ENCODE data around the gene IL1RL2. TPM values are rescaled to one million over a fixed set of nuclear protein-coding genes. Genes with fewer than 3 reads are reported as not detected.

The IL1RL2 gene
- total and polyA plus RNA-seq, 2 of the 4 experiments (the other 2 are of a cell fraction), result 0.09 to 0.36 TPM

GRCh38 chr2:102209474-102209873 lies 22.7 kb downstream of the IL1RL2 start:
- no CpG with 5 or more reads among the region's 1 CpG for WGBS, 2 experiments (ENCODE audit: extremely low coverage in 2 of 2, insufficient read length in 1 of 2)
- H4K91ac ChIP-seq (ENCODE audit: insufficient read depth, low read depth, low read length), result no peak overlapping the region
- no peak overlapping the region for H2BK20ac ChIP-seq (ENCODE audit: low read depth, low read length)
- no peak overlapping the region for H2BK5ac ChIP-seq (ENCODE audit: low read depth, low read length, poor library complexity, severe bottlenecking)
- H4K5ac ChIP-seq (ENCODE audit: low read depth, low read length), result no peak overlapping the region
- no peaks in the 10 kb centered on the region for H3K79me1 ChIP-seq (ENCODE audit: low read depth in 1 of 2, low read length in 2 of 2)
- no peak overlapping the region for H2AK5ac ChIP-seq (ENCODE audit: low read depth, low read length)
- no peak overlapping the region for H3K14ac ChIP-seq (replicated peaks; ENCODE audit: low read depth, low read length)
- H3K36me3 ChIP-seq (ENCODE audit: control insufficient read depth, insufficient read depth, low read length), result no peaks in the 10 kb centered on the region
- no peak overlapping the region for H3K9ac ChIP-seq (ENCODE audit: low read depth, low read length)
- CTCF ChIA-PET, result no interaction called here
- H3K4me2 ChIP-seq (ENCODE audit: low read depth, low read length), result no peak overlapping the region
- no peak for TF ChIP-seq BHLHE40 (IDR thresholded peaks at IDR 0.05; ENCODE audit: low read depth, low read length)
- no peak for TF ChIP-seq RAD21 (IDR thresholded peaks at IDR 0.05; ENCODE audit: low read length)
- TF ChIP-seq POLR2A (IDR thresholded peaks at IDR 0.05; ENCODE audit: low read depth, low read length), result no peak
- no peak for TF ChIP-seq FOS (IDR thresholded peaks at IDR 0.05; ENCODE audit: low read depth, low read length)
- TF ChIP-seq MXI1 (IDR thresholded peaks at IDR 0.05; ENCODE audit: borderline replicate concordance, low read depth, low read length), result no peak
- TF ChIP-seq CEBPB (IDR thresholded peaks at IDR 0.05; ENCODE audit: low read depth, low read length), result no peak
- no peak for TF ChIP-seq RCOR1 (IDR thresholded peaks at IDR 0.05; ENCODE audit: insufficient replicate concordance, low read length)
- no peak for TF ChIP-seq CTCF (conservative IDR thresholded peaks at IDR 0.05; ENCODE audit: low read depth, low read length)
- no peak for TF ChIP-seq USF2 (IDR thresholded peaks at IDR 0.05; ENCODE audit: low read depth, low read length)
- TF ChIP-seq SMC3 (IDR thresholded peaks at IDR 0.05; ENCODE audit: low read depth, low read length), result no peak
- TF ChIP-seq RFX5 (IDR thresholded peaks at IDR 0.05; ENCODE audit: low read depth, low read length), result no peak
- TF ChIP-seq MAFK (IDR thresholded peaks at IDR 0.05; ENCODE audit: low read depth, low read length), result no peak
- no peak for TF ChIP-seq ELK1 (IDR thresholded peaks at IDR 0.05; ENCODE audit: borderline replicate concordance, low read depth, low read length)
- no peak for TF ChIP-seq MAZ (IDR thresholded peaks at IDR 0.05; ENCODE audit: borderline replicate concordance, low read depth, low read length)
- no peak for TF ChIP-seq NFE2L2 (IDR thresholded peaks at IDR 0.05; ENCODE audit: low read depth, low read length)
- no peak for TF ChIP-seq CHD1 (IDR thresholded peaks at IDR 0.05; ENCODE audit: low read depth, low read length)
- no peak overlapping the region for H2BK120ac ChIP-seq (ENCODE audit: low read depth, low read length)
- H4K8ac ChIP-seq (ENCODE audit: low read depth in 2 of 2, low read length in 2 of 2), result no peak overlapping the region
- H3K18ac ChIP-seq (ENCODE audit: low read depth, low read length), result no peak overlapping the region
- DNase-seq (no peak), ATAC-seq (ENCODE audit: low read depth) (no peak)
- dilution Hi-C loops (cut with HindIII; ENCODE audit: low sequenced_read_pairs, unreplicated experiment), result no loop called here
- no peak overlapping the region for H3K56ac ChIP-seq (ENCODE audit: extremely low read depth, insufficient read depth, low read length)
- H3K9me1 ChIP-seq (ENCODE audit: insufficient read depth, low read length), result no peaks in the 10 kb centered on the region
- H3K23ac ChIP-seq (ENCODE audit: low read depth, low read length), result no peak overlapping the region
- no peaks in the 10 kb centered on the region for H3K9me3 ChIP-seq (ENCODE audit: control insufficient read depth, insufficient read depth, low read length)
- no peak overlapping the region for H3K4ac ChIP-seq (ENCODE audit: low read depth, low read length)
- in situ Hi-C loops (cut with MboI; ENCODE audit: low sequenced_read_pairs), result no loop called here
- no peak overlapping the region for H2AFZ ChIP-seq (replicated peaks; ENCODE audit: low read length, poor library complexity)
- no peak overlapping the region for H3K4me3 ChIP-seq (ENCODE audit: insufficient read depth, low read depth, low read length)
- H4K20me1 ChIP-seq (ENCODE audit: insufficient read depth, low read length), result no peaks in the 10 kb centered on the region
- BruUV-seq (replicated peaks), result no TSS peak
- no peak overlapping the region for H2AK9ac ChIP-seq (replicated peaks; ENCODE audit: low read depth, low read length, poor library complexity)
- H3K4me1 ChIP-seq (ENCODE audit: control insufficient read depth, insufficient read depth, low read length), result no peaks in the 10 kb centered on the region
- H3K27me3 ChIP-seq (ENCODE audit: control insufficient read depth, insufficient read depth, low read length), result no peaks in the 10 kb centered on the region
- no peak overlapping the region for H2BK15ac ChIP-seq (ENCODE audit: low read depth, low read length)
- H3K27ac ChIP-seq (ENCODE audit: insufficient read depth, low read length), result no peak overlapping the region
- POLR2A ChIA-PET (ENCODE audit: unreplicated experiment), result no interaction called here
- intact Hi-C loops (cut with micrococcal nuclease), result no loop called here

All from IMR-90 (cell line).